NCI-H2081 treated with DMSO at 0.1 percent for 48 hours (cell line): ENCODE results near the gene FBXO41.

ENCODE experiments used
- DNase-seq: peaks from one replicate; lab custom pipeline; 2025; lab: John Stamatoyannopoulos, UW

FBXO41 gene

GRCh38 chr2:73214120-73215035 is 69.9 kb downstream of the FBXO41 start, which contains the start of gene SMYD5:
Gene SMYD5 (plus strand): TSS chr2:73214245. CDS start chr2:73214267, 22 bp downstream.
- DNase-seq, result no peak

GRCh38 chr2:73212448-73213176 is 71.7 kb downstream of the FBXO41 start:
- no peak for DNase-seq

GRCh38 chr2:73212098-73212447 is 72.2 kb downstream of the FBXO41 start:
- DNase-seq, result no peak

- DNase-seq, result no peak
Measured at GRCh38 chr2:73210696-73211095, 73.6 kb downstream of the FBXO41 start.

GRCh38 chr2:73210019-73210418 is 74.3 kb downstream of the FBXO41 start:
- no peak for DNase-seq

- DNase-seq, result no peak
Measured at GRCh38 chr2:73208258-73208657, 76.0 kb downstream of the FBXO41 start.

GRCh38 chr2:73205611-73206010 is 78.7 kb downstream of the FBXO41 start:
- DNase-seq, result no peak
